GM19372 (cell line): ENCODE data around the gene OR5AR1.
"Not testable (repeated sequence)": the region's sequence is repeated elsewhere in the genome, so short reads cannot be mapped to it uniquely, and the experiment has no call there.

Experiments used
- ATAC-seq: cut with Tn5 transposase; IDR thresholded peaks from one replicate; pipeline ENCODE4 v1.9.1; 2021; ENCODE audit warnings: mild to moderate bottlenecking, low read depth, moderate library complexity; ENCODE audit not compliant: unreplicated experiment

OR5AR1 gene

DNA sequence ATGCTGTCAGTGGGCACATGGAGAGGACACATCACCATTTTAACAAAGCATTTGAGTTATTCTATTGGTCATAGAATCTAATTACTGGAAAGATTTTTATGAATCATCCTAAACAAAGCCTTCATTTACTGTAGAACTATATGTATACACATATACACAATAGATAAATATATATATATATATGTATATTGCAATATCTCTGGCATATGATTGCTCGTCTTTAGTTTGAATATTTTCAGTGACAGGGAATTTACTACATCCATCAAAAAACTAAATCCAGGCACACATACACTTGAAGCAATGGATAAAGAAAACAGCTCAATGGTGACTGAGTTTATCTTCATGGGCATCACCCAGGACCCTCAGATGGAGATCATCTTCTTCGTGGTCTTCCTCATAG lies at the start of gene OR5AR1:
OR5AR1 (plus strand) TSS at position 301 of the 400 bp plus-strand sequence; CDS start at position 301, 0 bp downstream.
- ATAC-seq, result no peak

GRCh38 chr11:56624661-56625110 lies 38.8 kb upstream of the OR5AR1 start:
- ATAC-seq, result no peak

- ATAC-seq, result no peak
Observed at GRCh38 chr11:56625946-56626345, 37.5 kb upstream of the OR5AR1 start.

DNA sequence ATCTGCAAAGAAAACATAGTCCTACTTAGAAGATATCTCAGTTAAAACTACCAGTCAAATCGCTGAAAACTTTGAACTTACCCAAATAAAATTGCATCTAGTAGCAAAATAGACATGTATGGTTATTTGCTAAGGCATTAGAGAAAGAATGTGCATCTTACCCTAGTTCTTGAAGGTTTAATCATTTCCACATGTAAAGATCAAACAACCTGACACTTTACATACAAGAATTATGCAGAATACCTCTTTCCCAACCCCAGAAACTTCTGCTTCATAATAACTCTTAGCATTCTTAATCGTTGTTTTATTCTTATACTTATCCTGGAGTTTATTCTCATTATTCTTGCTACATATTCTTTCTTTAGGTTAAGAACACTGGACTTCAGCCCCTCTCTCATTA lies 31.2 kb upstream of the OR5AR1 start:
- ATAC-seq, result no peak

- no peak for ATAC-seq
Observed at GRCh38 chr11:56636861-56637260, 26.6 kb upstream of the OR5AR1 start.

DNA sequence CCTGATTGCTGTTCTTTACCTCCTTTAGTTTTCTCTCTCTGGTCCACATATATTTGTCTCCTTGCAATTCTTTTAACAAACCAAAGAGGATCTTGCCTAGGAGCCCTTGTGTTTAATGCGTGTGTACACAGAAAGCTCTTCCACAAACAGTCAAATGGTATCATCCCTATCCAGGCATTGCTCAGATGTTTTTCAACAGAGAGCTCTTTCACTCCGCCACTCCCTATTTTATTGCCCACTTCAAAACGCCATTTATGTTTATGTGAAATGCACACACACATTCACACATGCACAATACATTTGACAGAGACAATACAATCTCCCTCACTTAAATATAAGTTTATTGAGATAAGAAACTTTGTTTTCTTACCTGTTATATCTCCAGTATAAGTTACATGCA lies 26.0 kb upstream of the OR5AR1 start:
- no peak for ATAC-seq

DNA sequence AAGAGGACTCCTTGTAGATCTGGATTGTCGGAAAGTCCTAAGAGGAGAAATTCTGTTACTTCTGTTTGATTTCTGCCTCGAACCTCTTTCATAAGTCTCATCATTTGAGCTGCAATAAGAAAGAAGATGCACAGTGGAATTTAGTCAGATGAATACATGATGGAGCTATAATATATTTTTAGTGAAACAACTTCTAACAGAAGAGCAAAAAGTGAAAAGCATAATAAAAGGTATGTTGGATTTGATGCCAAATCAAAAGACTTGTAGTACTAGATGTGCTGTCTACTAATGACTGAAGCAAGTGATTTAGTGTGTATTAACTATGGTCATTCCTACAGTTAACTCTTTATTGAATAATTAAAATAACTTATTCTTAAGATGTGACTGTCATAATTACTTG lies 21.1 kb upstream of the OR5AR1 start, which contains the start of gene OR5AP2:
OR5AP2 (minus strand) TSS at position 101 of the 400 bp plus-strand sequence; CDS start at position 101, 0 bp downstream.
- no peak for ATAC-seq

DNA sequence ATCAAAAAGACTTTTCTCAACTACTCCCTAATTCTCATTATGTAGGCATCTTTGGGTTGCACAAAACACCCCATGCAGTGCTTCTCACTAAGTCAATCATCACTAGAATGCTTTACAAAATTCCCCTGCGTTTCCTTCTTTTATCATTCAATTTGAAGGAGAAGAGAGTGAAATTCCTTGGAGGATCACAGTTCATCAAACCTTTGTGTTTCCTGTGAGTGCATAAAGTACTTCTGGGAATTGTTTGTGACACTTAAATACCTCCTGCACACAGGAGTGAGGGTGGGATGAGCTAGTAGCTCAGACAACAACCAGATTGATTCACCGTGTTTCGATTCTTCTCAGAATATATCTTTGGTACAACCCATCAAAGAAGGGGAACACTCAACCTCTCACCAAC lies 3.7 kb upstream of the OR5AR1 start:
- no peak for ATAC-seq

GRCh38 chr11:56670984-56671383 lies 7.5 kb downstream of the OR5AR1 start:
- ATAC-seq, result no peak

GRCh38 chr11:56688554-56689100 lies 25.1 kb downstream of the OR5AR1 start:
- no peak for ATAC-seq

DNA sequence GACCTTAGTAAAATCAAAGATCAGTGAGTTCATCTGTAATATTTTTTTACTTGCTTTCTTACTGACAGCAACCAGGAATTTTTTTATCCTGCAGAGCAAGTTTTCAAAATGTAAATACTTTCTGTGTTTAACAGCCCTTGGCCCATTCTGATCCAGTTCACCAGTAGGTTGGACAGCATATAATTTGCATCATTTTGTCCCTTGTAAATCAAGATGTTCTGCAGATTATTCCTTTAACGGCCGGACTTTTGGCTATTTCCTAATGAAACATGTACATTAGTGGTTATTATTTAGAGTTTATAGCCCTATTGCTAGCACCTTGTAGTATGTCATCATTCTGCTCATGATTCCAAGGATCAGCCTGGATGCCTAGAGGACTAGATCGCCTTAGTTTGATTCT lies 27.7 kb downstream of the OR5AR1 start:
- not testable (repeated sequence) for ATAC-seq

GRCh38 chr11:56693428-56693827 lies 29.9 kb downstream of the OR5AR1 start:
- ATAC-seq, result no peak

DNA sequence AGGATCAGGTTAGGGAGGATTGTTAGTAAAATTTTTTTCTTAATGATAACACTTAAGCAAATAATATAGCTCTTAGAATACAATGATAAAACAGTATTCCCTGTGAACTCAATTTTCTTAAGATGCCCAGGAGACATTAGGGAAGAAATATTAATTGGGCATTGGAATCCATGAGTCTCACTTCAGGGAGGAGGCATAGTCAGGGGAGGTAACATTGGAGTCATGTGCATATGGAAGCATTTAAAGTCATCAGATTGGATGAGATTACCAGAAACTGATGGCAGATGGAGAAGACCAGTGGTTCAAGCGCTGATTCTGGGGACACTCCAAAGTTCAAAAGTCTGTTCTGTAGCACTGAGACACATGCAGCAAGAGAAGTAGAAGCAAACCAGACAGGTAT lies 35.3 kb downstream of the OR5AR1 start, which contains the start of gene OR9G1:
OR9G1 (plus strand) TSS at position 301 of the 400 bp plus-strand sequence. CDS start 1,293 bp downstream, outside the sequence.
- ATAC-seq, result no peak

- no peak for ATAC-seq
Observed at GRCh38 chr11:56700242-56700913, 36.9 kb downstream of the OR5AR1 start.

DNA sequence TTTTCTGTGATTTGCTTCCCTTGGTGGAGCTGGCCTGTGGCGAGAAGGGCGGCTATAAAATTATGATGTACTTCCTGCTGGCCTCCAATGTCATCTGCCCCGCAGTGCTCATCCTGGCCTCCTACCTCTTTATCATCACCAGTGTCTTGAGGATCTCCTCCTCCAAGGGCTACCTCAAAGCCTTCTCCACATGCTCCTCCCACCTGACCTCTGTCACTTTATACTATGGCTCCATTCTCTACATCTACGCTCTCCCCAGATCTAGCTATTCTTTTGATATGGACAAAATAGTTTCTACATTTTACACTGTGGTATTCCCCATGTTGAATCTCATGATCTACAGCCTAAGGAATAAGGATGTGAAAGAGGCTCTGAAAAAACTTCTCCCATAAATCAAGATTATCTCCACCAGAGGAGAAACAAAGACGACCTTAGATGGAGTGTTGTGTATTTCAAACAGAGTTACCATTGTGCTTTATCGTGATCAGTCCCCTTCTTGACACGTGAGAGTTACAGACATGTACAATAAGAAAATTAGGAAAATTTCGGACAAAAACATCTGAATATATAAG lies 37.5 kb downstream of the OR5AR1 start:
- ATAC-seq, result no peak

DNA sequence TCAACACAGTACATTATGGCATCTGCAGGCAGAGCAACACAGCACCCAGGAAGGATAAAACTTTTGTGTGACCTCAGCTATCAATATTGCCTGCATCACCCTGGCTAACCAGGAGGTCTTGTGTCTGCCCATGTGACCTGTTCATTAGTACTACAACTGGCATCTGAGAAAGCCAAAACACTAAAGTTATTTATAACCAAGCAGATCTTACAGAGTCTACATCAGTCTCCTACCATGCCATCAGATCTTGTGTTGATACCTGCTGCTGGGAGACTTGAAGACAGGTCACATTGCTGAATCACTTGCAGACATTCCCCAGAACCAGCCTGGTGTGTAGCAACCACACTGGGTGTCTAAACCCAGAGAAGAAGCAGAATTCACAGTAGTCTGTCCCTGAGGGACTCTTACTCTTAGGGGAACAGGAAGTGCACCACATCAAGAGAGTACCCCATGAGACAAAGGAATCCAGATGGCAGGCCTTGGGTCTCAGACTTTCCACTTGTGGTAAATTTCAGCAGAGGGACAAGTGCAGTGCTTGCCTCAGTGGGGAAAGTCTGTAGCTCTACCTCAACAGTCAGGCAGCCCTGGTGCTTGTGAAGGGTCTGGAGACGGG lies 42.4 kb downstream of the OR5AR1 start:
- no peak for ATAC-seq

DNA sequence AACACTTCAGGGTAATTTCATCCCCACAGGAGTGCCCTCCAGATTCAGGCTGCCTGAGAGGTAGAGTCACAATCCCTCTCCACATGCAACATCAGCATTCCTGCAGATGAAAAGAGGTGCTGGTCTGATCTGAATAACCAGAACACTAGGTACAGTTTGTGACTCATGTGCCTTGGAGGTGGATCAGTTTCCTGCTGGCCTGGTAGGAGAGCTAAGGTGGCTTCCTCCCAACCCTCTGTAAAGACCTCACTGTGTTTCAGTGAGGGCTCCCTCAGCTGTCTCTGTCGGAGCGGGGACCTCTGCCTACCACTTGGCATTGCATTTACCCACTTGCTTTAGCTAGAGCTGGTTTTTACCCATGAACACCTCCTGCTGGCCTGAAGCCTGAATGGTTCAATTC lies 43.0 kb downstream of the OR5AR1 start:
- ATAC-seq, result no peak

DNA sequence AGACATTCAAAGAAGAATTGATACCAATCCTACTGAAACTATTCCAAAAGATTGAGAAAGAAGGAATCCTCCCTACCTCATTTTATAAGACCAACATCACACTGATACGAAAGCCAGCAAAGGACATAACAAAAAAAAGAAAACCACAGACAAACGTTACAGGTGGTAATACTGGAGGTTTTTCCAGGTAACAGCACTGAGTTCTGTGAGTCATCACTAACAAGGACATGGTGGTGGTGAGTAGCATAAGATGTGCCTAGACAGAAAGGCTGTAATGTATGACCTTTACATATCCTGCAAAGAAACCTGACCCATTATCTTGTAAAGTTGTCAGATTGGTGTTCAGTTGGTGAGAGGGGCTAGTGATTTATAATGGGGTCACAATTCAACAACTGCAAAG lies 50.7 kb downstream of the OR5AR1 start:
- ATAC-seq, result no peak
